Kidney tubule cell (primary cell): ENCODE measurements around the gene OLFM3.
A peak's percentile ranks its signal among the peaks of the same experiment; 100 is the strongest.

Source experiments
- DNase-seq: peaks from one replicate; pipeline ENCODE4 v3.0.0-alpha.2; 2018; ENCODE audit warnings: low spot score

Gene OLFM3

GRCh38 chr1:101847626-101848025 lies 149.1 kb downstream of the OLFM3 start:
- DNase-seq: no peak

- peak; percentile 1 for DNase-seq
Observed at GRCh38 chr1:101846820-101847219, 149.9 kb downstream of the OLFM3 start.

GRCh38 chr1:101843160-101843559 lies 153.6 kb downstream of the OLFM3 start:
- no peak for DNase-seq

- no peak for DNase-seq
Observed at GRCh38 chr1:101841824-101842223, 154.9 kb downstream of the OLFM3 start.

DNA sequence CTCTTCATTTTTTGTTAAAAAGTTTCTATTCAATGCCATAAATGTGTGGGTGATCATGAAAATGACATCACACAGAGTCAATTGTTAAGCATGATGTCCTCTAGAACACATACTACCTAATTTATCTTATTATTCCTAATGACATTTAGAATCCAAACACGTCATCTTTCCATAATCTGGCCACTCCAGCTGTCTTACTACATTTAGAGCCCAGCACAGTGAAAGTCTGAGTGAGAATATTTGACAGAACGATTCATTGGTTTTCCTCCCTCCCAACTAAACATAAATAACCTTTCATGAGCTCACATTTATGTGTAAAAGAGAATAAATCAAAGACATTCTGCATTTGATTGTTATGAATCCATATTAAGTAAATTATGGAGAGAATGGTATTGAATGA lies 160.7 kb downstream of the OLFM3 start:
- DNase-seq: no peak

DNA sequence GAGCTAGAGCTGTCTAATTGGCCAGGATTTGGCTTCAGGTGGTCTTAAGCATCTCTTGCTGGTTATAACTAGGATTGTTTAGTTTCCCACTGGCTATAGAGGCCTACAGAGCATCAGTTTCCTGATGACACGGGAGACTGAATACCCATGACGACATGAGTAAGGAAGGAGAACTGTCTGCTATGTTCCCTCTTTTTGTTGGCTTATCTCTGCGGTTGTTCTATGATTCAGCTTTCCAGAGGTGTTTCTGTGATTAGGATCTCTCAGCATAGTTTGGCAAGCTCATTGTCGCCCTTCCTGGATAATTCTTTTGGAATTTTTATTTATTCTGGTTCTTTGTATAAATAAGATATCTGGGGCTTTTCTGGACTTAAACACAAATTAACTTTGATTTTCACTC lies 163.4 kb downstream of the OLFM3 start:
- no peak for DNase-seq

- DNase-seq: no peak
Observed at GRCh38 chr1:101826416-101826815, 170.3 kb downstream of the OLFM3 start.

DNA sequence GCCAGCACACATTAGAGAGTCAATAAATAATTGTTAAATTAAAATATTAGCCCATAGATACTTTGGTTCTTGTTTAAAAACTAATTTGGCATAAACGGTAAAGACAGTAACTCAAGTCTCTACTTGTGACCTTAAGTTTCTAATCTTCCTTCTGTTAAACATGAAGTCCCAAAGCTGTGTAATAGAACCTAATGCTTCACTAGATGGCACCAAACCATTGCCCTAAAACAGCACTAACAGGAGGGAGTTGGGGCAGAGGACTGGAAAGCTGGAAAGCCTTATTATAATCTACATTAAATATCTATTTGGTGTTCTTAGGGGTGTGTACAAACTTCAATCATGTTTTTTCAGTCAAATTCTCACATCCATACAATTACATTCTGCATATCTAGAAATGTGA lies 176.7 kb downstream of the OLFM3 start:
- DNase-seq: peak; percentile 38

DNA sequence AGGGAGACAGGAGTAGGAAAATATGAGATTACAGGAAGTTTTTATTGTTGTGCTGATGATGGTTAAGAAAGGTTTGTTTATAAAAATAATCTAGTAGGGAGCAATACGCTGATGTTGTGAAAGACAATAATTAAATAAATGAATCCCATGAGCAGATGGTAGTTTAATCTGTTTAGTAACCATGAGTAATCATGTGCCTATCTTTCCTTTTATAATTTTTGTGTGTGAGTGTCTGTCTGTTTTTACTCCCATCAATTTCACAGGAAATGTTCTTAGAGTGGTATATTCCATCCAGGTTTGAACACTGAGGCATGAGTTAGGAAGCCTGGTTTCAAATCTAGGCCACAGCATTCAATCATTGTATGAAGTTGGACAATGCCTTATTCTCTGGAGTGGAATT lies 180.5 kb downstream of the OLFM3 start:
- no peak for DNase-seq

- DNase-seq: no peak
Observed at GRCh38 chr1:101798417-101798816, 198.3 kb downstream of the OLFM3 start.

- DNase-seq: no peak
Observed at GRCh38 chr1:101797722-101798121, 199.0 kb downstream of the OLFM3 start.

- peak; percentile 12 for DNase-seq
Observed at GRCh38 chr1:101781201-101781831, 215.4 kb downstream of the OLFM3 start.

- peak; percentile 11 for DNase-seq
Observed at GRCh38 chr1:101769520-101769919, 227.2 kb downstream of the OLFM3 start.

DNA sequence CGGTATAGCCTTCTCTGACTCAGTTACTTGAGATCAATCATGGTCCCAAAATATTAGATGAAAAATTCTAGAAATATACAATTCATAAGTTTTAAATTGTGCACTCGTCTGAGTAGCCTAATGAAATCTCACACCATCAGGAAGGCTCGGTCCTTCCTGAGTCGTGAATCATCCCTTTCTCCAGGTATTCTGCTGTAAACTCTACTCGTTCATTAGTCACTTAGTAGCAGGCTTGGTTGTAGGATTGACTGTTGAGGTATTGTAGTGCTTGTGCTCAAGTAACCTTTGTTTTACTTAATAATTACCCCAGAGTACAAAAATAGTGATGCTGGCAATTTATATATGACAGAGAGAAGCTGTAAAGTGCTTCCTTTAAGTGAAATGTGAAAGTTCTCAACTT lies 238.7 kb downstream of the OLFM3 start:
- peak; percentile 56 for DNase-seq

- no peak for DNase-seq
Observed at GRCh38 chr1:101756411-101756810, 240.3 kb downstream of the OLFM3 start.
